ENCODE measurements around the gene ASTN2. TPM values are rescaled to one million over a fixed set of nuclear protein-coding genes. Genes with fewer than 3 reads are reported as not detected.

ASTN2 gene
- total RNA-seq, 4 donors from 2014 or later, result 3.3 to 10.2 (median 6.3) TPM

DNA sequence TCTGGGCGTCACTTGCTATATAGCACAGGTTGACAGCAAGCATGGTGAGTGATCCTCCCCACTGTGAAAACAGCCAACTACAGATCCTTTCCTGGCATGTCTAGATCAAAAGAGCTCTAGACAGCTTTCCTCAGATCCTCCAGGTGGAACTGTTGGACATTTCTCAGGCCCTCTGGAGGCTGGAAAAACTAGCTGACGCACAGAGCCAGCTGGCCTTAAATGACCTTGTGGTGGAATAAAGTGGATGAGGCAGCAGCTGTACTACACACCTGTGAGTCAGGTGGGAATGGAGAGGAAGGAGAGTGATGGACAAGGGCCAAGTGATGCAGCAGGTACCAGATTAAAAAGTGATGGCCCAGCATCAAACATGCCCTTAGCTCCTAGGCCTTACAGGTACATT, 555.1 kb downstream of the ASTN2 start:
- Histone ChIP-seq H3K36me3 (no peaks in the 10 kb centered on the region), H3K4me3 (no peak overlapping the region), H3K27me3 (no peaks in the 10 kb centered on the region), H3K27ac (no peak overlapping the region), H3K9me3 (no peaks in the 10 kb centered on the region), H3K4me1 (no peaks in the 10 kb centered on the region)
- no peak for DNase-seq
- TF ChIP-seq, protein P1, sequence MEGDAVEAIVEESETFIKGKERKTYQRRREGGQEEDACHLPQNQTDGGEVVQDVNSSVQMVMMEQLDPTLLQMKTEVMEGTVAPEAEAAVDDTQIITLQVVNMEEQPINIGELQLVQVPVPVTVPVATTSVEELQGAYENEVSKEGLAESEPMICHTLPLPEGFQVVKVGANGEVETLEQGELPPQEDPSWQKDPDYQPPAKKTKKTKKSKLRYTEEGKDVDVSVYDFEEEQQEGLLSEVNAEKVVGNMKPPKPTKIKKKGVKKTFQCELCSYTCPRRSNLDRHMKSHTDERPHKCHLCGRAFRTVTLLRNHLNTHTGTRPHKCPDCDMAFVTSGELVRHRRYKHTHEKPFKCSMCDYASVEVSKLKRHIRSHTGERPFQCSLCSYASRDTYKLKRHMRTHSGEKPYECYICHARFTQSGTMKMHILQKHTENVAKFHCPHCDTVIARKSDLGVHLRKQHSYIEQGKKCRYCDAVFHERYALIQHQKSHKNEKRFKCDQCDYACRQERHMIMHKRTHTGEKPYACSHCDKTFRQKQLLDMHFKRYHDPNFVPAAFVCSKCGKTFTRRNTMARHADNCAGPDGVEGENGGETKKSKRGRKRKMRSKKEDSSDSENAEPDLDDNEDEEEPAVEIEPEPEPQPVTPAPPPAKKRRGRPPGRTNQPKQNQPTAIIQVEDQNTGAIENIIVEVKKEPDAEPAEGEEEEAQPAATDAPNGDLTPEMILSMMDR (IDR thresholded peaks at IDR 0.05), result no peak
- TF ChIP-seq POLR2A (IDR thresholded peaks at IDR 0.05), result no peak

DNA sequence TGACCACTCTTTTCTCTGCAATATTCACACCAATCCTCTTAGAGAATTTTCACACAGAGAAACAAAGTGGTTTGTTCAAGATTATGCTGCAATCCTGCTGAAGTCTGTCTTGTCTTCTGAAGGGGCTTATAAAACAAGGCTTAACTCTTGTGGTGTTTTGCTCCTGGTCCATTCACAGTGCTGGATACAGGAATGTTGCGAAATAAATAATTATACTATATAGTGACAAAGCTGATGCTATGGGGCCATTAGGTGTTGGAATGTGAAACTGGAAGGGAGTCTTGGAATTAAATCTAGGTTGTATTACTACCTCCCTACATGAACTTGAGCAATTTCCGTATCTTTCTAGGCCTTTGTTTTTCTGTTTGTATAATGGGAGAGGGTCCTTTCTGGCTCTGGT, 557.5 kb downstream of the ASTN2 start:
- TF ChIP-seq, protein P1 (IDR thresholded peaks at IDR 0.05), result no peak
- no peak for TF ChIP-seq POLR2A (IDR thresholded peaks at IDR 0.05)
- no peaks in the 10 kb centered on the region for H3K9me3 ChIP-seq

GRCh38 chr9:116855881-116856662, 558.8 kb downstream of the ASTN2 start:
- H3K36me3 ChIP-seq, result no peaks in the 10 kb centered on the region
- DNase-seq, result no peak
- no peaks in the 10 kb centered on the region for H3K27me3 ChIP-seq
- TF ChIP-seq POLR2A (IDR thresholded peaks at IDR 0.05), result no peak
- TF ChIP-seq, protein P1 (IDR thresholded peaks at IDR 0.05), result no peak
- no peak overlapping the region for H3K4me3 ChIP-seq
- no peaks in the 10 kb centered on the region for H3K4me1 ChIP-seq
- H3K9me3 ChIP-seq, result no peaks in the 10 kb centered on the region
- H3K27ac ChIP-seq, result no peak overlapping the region

More for the DNA sequence above, 557.5 kb downstream of the ASTN2 start:
- H3K36me3 ChIP-seq, result no peaks in the 10 kb centered on the region
- no peak for DNase-seq
- no peaks in the 10 kb centered on the region for H3K4me1 ChIP-seq
- H3K27me3 ChIP-seq, result no peaks in the 10 kb centered on the region
- H3K27ac ChIP-seq, result no peak overlapping the region
- no peak overlapping the region for H3K4me3 ChIP-seq

DNA sequence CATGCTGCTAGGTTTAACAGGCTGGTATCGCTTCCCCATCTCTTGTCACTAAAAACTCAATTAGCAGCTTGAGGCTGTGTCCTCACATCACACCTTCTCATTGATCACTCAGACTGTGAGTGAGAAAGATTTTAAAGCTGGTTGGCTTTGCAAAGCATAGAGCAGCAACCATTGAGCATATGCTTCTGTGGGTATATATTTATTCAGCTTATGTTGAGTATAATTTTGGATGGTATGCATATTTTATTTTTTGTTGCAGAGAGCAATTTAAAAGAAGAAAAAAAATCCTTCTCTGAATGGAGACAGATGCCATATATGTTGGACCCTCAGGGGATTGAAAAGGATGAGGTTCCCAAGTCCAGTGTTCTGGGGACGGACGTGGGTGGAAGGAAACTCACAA, 565.1 kb downstream of the ASTN2 start:
- TF ChIP-seq, protein P1 (IDR thresholded peaks at IDR 0.05), result no peak
- TF ChIP-seq POLR2A (IDR thresholded peaks at IDR 0.05), result no peak
- Histone ChIP-seq H3K4me1 (no peaks in the 10 kb centered on the region), H3K27ac (no peak overlapping the region), H3K27me3 (no peaks in the 10 kb centered on the region), H3K4me3 (no peak overlapping the region), H3K9me3 (no peaks in the 10 kb centered on the region), H3K36me3 (no peaks in the 10 kb centered on the region)
- DNase-seq, result no peak

GRCh38 chr9:116844621-116845020, 570.2 kb downstream of the ASTN2 start:
- Histone ChIP-seq H3K27ac (no peak overlapping the region), H3K4me3 (no peak overlapping the region), H3K36me3 (no peaks in the 10 kb centered on the region), H3K9me3 (no peaks in the 10 kb centered on the region), H3K4me1 (no peaks in the 10 kb centered on the region), H3K27me3 (no peaks in the 10 kb centered on the region)
- no peak for DNase-seq
- TF ChIP-seq POLR2A (IDR thresholded peaks at IDR 0.05), result no peak
- TF ChIP-seq, protein P1 (IDR thresholded peaks at IDR 0.05), result no peak

Data from Peyer's patch (tissue), 4 donors.